HepG2 (cell line): ENCODE measurements around the gene PKMYT1. TPM values are rescaled to one million over a fixed set of nuclear protein-coding genes. Genes with fewer than 3 reads are reported as not detected.

Experiments
- ATF7-NPFF ChIP-seq: sonication (generic); formaldehyde crosslinking; IDR thresholded peaks from 2 replicates; pipeline ENCODE4 v1.8.1; 2023; ENCODE audit warnings: mild to moderate bottlenecking, low read depth, missing genetic modification reagents, moderate library complexity
- EED ChIP-seq: sonication (generic); formaldehyde crosslinking; IDR thresholded peaks from 2 replicates; pipeline ENCODE4 v1.5.0; 2020; ENCODE audit warnings: mild to moderate bottlenecking, missing genetic modification reagents
- GABPA ChIP-seq, 2 experiments: IDR thresholded peaks; 2 replicates each; pipeline ENCODE4 v1.6.1; 2011 to 2016; ENCODE audit warnings: low read depth in 2 of 2, low read length in 1 of 2, missing biosample characterization in 1 of 2, missing genetic modification characterization in 1 of 2
- ZNF33B ChIP-seq: sonication (generic); formaldehyde crosslinking; IDR thresholded peaks from 2 replicates; pipeline ENCODE4 v1.5.1; 2020; ENCODE audit warnings: mild to moderate bottlenecking, missing genetic modification reagents
- ZNF543 ChIP-seq: sonication (generic); formaldehyde crosslinking; IDR thresholded peaks from 2 replicates; pipeline ENCODE4 v1.4.0; 2020; ENCODE audit warnings: mild to moderate bottlenecking, missing genetic modification reagents
- ZNF724P ChIP-seq: sonication (generic); formaldehyde crosslinking; IDR thresholded peaks from 2 replicates; pipeline ENCODE4 v1.8.0; 2022; ENCODE audit warnings: missing genetic modification reagents, borderline replicate concordance
- ZNF75D ChIP-seq: sonication (generic); formaldehyde crosslinking; IDR thresholded peaks from 2 replicates; pipeline ENCODE4 v1.8.1; 2023; ENCODE audit warnings: missing genetic modification reagents, mild to moderate bottlenecking, borderline replicate concordance
- polyA plus RNA-seq, 8 experiments: library from polyadenylated mRNA; depleted of rRNA in 3 of 8; stranded (reverse) in 7 of 8; unstranded in 1 of 8; fragments of >200 nt; fragmentation: Illumina TruSeq in 4 of 8; extraction: Trizol in 4 of 8; gene quantifications; 2 replicates each; pipeline versions ENCODE4 v1.2.1 to v1.2.3, GENCODE V29; 2011 to 2016; ENCODE audit warnings: low read depth in 4 of 8, missing spikeins in 1 of 8, mixed read lengths in 1 of 8; ENCODE audit not compliant: insufficient read depth in 1 of 8
- total RNA-seq, 5 experiments: library from RNA; depleted of rRNA; stranded (reverse); fragments of >200 nt; fragmentation: Illumina TruSeq; extraction: Trizol; gene quantifications; 2 replicates each; pipeline ENCODE4 v1.2.3, GENCODE V29; 2016; ENCODE audit warnings: low read depth in 1 of 5
- TF ChIP-seq, protein P1 (sequence below): IDR thresholded peaks from 2 replicates; pipeline ENCODE4 v1.6.1; 2012; ENCODE audit warnings: low read length, improper control_type of control experiment
- TF ChIP-seq, protein P2 (sequence below): sonication (generic); formaldehyde crosslinking; IDR thresholded peaks from 2 replicates; pipeline ENCODE4 v1.8.1; 2023; ENCODE audit warnings: mild to moderate bottlenecking, moderate library complexity, missing genetic modification reagents
- TF ChIP-seq, protein P3 (sequence below): sonication (generic); formaldehyde crosslinking; conservative IDR thresholded peaks from 2 replicates; pipeline ENCODE4 v1.4.0; 2020; ENCODE audit warnings: missing genetic modification reagents
- TF ChIP-seq, protein P4 (sequence below): sonication (generic); formaldehyde crosslinking; IDR thresholded peaks from 2 replicates; pipeline ENCODE4 v1.4.0; 2020; ENCODE audit warnings: mild to moderate bottlenecking, low read depth, missing genetic modification reagents
- TF ChIP-seq, protein P5 (sequence below): sonication (generic); formaldehyde crosslinking; IDR thresholded peaks from 2 replicates; pipeline ENCODE4 v1.5.1; 2020; ENCODE audit warnings: mild to moderate bottlenecking, missing genetic modification reagents, moderate library complexity
- TF ChIP-seq, protein P6 (sequence below): sonication (generic); formaldehyde crosslinking; IDR thresholded peaks from 2 replicates; pipeline ENCODE4 v1.8.1; 2023; ENCODE audit warnings: mild to moderate bottlenecking, missing genetic modification reagents, borderline replicate concordance
- TF ChIP-seq, protein P7 (sequence below): sonication (generic); formaldehyde crosslinking; IDR thresholded peaks from 2 replicates; pipeline ENCODE4 v1.8.0; 2022; ENCODE audit warnings: mild to moderate bottlenecking, missing genetic modification reagents, borderline replicate concordance

Gene PKMYT1
- total and polyA plus RNA-seq, 2 of the 13 experiments (the other 11 are each of a cell fraction or from before 2014, with no cell fraction given) = 7.0 to 27.8 TPM

DNA sequence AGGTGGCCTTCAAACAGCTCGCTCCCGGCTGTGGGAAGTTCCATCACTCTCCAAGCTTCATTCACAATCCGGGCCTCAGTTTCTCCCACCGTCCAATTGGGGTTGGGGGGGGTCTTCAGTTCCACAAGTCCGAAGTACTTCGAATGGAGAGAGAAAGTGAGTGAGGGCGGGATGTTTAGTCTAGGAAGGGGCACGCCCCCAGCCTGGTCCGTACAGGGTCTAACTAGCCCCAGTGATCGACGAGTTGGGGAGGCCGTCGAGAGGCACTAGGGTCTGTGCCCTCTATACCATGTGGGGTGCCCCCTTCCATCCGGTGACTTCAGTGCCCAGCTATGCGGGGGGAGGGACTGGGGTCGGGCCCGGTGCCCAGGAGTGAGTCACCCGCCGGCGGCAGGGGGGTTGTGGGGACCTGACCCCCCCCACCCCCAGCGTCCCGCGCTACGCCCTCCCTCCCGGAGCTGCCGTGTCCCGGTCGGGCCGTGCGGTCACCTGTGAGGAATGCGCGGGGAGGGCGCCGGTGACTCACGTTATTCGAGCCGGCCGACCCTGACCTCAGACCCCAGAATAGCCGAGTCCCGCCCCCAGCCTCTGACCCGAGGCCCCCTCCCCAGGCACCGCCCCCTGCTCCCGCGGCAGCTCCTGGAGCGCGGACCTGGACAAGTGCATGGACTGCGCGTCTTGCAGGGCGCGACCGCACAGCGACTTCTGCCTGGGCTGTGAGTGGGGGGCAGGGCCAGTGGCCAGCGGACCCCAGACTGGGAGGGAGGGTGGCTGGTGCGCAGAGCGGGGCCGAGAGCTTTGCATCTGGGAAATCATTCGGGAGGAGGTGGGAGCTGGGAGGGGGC, 40.6 kb upstream of the PKMYT1 start (continued):
- TF ChIP-seq GABPA (IDR thresholded peaks at IDR 0.05; ENCODE audit: low read depth, low read length) (no peak; the same call in 1 of the 2 replicates), GABPA (CRISPR knock-in tag; IDR thresholded peaks at IDR 0.05; ENCODE audit: low read depth) (peak; percentile 76), ZNF33B (CRISPR knock-in tag) (no peak), ATF7-NPFF (CRISPR knock-in tag) (peak; percentile 14; the same call in 1 of the 2 replicates), ZNF724P (CRISPR knock-in tag) (no peak), ZNF75D (CRISPR knock-in tag) (no peak), EED (CRISPR knock-in tag) (no peak), ZNF543 (no peak)
- TF ChIP-seq, protein P1, sequence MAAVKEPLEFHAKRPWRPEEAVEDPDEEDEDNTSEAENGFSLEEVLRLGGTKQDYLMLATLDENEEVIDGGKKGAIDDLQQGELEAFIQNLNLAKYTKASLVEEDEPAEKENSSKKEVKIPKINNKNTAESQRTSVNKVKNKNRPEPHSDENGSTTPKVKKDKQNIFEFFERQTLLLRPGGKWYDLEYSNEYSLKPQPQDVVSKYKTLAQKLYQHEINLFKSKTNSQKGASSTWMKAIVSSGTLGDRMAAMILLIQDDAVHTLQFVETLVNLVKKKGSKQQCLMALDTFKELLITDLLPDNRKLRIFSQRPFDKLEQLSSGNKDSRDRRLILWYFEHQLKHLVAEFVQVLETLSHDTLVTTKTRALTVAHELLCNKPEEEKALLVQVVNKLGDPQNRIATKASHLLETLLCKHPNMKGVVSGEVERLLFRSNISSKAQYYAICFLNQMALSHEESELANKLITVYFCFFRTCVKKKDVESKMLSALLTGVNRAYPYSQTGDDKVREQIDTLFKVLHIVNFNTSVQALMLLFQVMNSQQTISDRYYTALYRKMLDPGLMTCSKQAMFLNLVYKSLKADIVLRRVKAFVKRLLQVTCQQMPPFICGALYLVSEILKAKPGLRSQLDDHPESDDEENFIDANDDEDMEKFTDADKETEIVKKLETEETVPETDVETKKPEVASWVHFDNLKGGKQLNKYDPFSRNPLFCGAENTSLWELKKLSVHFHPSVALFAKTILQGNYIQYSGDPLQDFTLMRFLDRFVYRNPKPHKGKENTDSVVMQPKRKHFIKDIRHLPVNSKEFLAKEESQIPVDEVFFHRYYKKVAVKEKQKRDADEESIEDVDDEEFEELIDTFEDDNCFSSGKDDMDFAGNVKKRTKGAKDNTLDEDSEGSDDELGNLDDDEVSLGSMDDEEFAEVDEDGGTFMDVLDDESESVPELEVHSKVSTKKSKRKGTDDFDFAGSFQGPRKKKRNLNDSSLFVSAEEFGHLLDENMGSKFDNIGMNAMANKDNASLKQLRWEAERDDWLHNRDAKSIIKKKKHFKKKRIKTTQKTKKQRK = no peak
- TF ChIP-seq, protein P2, sequence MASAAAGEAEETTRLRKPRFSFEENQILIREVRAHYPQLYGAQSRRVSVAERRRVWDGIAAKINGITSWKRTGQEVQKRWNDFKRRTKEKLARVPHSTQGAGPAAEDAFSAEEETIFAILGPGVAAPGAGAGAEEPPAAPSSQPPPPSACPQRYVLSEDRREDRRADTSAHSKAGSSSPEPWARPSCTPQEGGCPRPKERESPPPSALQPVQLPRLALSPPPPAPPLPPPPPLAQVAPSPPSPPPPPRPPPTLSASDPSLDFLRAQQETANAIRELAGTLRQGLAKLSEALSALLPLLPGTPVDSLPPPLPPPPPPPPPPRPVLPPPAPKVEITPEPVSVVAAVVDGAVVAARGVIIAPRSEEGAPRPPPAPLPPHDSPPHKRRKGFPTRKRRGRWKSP (CRISPR knock-in tag) = 0 out of 2 replicates have a peak, but pooled peaks have one; percentile 8
- TF ChIP-seq, protein P3, sequence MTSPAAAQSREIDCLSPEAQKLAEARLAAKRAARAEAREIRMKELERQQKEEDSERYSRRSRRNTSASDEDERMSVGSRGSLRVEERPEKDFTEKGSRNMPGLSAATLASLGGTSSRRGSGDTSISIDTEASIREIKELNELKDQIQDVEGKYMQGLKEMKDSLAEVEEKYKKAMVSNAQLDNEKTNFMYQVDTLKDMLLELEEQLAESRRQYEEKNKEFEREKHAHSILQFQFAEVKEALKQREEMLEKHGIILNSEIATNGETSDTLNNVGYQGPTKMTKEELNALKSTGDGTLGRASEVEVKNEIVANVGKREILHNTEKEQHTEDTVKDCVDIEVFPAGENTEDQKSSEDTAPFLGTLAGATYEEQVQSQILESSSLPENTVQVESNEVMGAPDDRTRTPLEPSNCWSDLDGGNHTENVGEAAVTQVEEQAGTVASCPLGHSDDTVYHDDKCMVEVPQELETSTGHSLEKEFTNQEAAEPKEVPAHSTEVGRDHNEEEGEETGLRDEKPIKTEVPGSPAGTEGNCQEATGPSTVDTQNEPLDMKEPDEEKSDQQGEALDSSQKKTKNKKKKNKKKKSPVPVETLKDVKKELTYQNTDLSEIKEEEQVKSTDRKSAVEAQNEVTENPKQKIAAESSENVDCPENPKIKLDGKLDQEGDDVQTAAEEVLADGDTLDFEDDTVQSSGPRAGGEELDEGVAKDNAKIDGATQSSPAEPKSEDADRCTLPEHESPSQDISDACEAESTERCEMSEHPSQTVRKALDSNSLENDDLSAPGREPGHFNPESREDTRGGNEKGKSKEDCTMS (CRISPR knock-in tag) = no peak
- TF ChIP-seq, protein P4, sequence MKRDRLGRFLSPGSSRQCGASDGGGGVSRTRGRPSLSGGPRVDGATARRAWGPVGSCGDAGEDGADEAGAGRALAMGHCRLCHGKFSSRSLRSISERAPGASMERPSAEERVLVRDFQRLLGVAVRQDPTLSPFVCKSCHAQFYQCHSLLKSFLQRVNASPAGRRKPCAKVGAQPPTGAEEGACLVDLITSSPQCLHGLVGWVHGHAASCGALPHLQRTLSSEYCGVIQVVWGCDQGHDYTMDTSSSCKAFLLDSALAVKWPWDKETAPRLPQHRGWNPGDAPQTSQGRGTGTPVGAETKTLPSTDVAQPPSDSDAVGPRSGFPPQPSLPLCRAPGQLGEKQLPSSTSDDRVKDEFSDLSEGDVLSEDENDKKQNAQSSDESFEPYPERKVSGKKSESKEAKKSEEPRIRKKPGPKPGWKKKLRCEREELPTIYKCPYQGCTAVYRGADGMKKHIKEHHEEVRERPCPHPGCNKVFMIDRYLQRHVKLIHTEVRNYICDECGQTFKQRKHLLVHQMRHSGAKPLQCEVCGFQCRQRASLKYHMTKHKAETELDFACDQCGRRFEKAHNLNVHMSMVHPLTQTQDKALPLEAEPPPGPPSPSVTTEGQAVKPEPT (CRISPR knock-in tag) = no peak; the same call in 1 of the 2 replicates
- TF ChIP-seq, protein P5, sequence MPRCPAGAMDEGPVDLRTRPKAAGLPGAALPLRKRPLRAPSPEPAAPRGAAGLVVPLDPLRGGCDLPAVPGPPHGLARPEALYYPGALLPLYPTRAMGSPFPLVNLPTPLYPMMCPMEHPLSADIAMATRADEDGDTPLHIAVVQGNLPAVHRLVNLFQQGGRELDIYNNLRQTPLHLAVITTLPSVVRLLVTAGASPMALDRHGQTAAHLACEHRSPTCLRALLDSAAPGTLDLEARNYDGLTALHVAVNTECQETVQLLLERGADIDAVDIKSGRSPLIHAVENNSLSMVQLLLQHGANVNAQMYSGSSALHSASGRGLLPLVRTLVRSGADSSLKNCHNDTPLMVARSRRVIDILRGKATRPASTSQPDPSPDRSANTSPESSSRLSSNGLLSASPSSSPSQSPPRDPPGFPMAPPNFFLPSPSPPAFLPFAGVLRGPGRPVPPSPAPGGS (CRISPR knock-in tag) = peak; percentile 53; the same call in 1 of the 2 replicates
- TF ChIP-seq, protein P6, sequence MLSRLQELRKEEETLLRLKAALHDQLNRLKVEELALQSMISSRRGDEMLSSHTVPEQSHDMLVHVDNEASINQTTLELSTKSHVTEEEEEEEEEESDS = no peak
- TF ChIP-seq, protein P7, sequence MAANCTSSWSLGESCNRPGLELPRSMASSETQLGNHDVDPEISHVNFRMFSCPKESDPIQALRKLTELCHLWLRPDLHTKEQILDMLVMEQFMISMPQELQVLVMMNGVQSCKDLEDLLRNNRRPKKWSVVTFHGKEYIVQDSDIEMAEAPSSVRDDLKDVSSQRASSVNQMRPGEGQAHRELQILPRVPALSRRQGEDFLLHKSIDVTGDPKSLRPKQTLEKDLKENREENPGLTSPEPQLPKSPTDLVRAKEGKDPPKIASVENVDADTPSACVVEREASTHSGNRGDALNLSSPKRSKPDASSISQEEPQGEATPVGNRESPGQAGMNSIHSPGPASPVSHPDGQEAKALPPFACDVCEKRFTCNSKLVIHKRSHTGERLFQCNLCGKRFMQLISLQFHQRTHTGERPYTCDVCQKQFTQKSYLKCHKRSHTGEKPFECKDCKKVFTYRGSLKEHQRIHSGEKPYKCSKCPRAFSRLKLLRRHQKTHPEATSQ (CRISPR knock-in tag) = peak; percentile 75
